HG02973 (cell line): ENCODE measurements around the gene VWCE.
"Not testable (repeated sequence)": the region's sequence is repeated elsewhere in the genome, so short reads cannot be mapped to it uniquely, and the experiment has no call there.

ENCODE experiments used
- ATAC-seq: cut with Tn5 transposase; IDR thresholded peaks from one replicate; pipeline ENCODE4 v1.9.1; 2021; ENCODE audit warnings: moderate library complexity; ENCODE audit not compliant: unreplicated experiment

Gene VWCE

DNA sequence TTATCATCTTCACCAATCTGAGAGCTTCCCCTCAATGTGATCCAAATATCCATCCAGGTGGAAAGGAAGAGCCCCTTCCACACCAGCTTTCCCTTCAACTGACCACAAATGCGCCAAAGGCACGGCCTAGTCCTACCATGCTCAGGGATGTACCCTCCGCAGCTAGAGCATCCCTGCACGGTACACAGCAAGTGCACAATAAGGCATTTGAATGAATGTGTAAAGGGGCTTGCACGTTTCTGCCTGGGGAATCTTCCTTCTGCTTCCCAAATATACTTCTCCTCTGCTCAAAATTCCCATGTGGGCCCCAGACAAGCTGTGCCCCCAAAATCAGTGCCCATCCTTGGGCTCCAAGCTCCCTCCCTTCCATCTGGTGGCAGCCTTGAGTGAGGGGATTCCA is 76.1 kb downstream of the VWCE start:
- not testable (repeated sequence) for ATAC-seq

DNA sequence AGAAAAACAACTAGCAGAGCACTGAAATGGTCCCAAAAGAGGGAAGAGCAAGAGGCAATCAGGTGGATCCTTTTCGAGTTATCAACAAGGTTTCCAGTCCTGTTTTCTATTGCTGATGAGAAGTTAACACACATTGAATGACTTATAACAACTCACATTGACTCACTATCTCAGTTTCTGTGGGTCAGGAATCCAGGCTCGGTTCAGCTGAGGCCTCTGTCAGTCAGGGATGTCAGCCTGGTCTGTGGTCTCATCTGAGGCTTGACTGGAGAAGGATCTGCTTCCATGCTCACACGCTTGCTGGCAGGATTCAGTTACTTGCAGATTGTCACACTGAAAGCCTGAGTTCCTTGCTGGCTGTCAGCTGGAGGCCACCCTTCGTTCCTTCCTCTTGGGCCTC is 76.8 kb downstream of the VWCE start:
- not testable (repeated sequence) for ATAC-seq

DNA sequence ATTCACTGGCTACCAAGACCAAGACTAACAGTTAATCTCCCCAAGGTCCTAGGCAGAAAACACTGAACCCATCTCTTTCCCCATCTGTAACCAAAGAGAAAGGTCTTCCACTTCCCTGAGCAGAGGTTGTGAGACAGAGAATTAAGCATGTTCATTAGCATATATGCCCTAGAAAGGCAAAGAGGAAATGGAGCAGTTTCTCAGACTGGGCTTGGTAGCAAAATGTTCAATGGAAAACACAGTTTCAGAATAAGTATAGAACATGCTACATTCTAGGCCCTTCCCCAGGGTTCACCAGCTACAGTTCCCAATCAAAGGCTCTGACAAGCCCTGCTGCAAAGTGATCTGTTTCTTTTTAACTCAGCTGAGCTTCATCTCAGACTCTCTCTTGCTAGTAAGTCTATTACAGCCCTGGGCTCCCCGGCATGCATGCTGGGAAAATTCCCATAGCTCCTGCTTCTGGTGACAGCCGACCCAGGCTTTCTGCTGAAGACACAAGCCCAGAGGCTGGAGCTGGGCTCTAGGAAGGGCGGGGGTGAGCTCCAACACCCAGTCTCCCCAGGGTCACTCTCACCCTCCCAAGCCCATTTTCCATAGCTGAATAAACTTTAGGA is 81.3 kb downstream of the VWCE start:
- ATAC-seq: not testable (repeated sequence)

DNA sequence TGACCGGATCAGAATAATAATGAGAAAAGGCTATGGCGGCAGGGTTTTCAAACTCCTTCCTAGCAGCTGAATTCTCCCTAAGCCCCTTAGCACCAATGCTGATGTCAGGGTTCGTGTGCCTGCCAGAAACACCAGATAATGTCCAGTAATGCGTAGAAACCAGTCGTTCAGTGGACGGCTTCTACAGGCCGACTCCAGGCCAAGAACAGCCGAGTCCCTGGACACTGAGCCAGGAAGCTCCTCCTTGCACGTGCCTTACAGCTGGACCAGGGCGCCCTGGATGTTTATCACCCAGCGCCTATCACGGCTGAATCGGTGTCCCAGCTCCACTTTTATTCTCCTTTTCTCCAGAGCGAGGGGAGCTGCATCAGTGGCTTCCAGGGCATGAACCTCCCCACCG is 82.9 kb downstream of the VWCE start:
- ATAC-seq: not testable (repeated sequence)

DNA sequence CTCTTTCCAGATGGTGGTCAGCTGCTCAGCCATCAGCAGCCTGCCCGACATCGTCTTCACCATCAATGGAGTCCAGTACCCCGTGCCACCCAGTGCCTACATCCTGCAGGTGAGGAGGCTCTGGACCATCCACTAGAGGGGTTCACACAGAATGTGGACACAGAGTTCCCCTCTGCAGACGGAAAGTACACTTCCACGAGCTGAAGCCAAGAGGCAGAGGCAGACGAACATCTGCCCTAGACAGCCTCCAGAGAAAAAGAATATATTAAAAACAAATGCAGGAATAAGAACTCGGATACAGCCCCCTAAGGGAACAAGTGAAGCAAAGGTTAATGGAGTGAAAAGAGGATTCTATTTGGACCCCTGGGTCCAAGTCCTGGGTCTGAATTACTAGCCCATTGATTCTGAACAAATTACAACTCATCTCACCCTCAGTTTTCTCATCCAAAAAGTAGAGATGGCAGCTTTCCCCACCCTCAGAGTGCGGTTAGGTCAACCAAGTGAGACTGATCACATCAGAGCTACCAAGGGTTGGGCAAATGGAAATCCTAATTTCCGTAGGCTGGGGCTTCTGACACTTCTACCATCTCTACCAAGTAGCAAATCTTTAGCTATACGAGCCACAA is 83.7 kb downstream of the VWCE start:
- not testable (repeated sequence) for ATAC-seq

DNA sequence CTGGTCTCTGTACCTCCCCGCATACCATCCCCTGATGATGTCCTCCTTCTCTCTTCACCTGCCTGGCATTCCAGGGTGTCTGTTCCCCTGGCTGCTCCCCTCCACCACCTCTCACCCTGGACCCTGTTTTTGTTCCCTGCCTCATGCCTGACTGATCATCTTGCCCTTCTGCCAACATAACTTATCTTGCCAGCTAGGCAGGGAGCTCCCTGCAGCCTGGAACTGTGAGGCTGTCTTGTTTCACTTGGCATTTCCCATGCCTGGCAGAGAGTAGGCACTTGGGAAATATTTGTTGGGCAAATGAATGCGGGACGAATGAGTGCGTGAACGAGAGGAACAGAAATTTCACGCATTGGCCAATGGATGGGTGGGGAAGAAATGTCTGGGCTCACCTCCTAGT is 84.5 kb downstream of the VWCE start:
- not testable (repeated sequence) for ATAC-seq
